Medulla oblongata (tissue), 1 donor: ENCODE data around the gene GABRG3.
"Not testable (repeated sequence)": the region's sequence is repeated elsewhere in the genome, so short reads cannot be mapped to it uniquely, and the experiment has no call there.

Experiments
- DNase-seq: peaks from one replicate; pipeline ENCODE4 v3.0.0-alpha.2; 2015; ENCODE audit errors: extremely low spot score

Gene GABRG3

GRCh38 chr15:27176785-27177406, 205.9 kb downstream of the GABRG3 start:
- DNase-seq: no peak

GRCh38 chr15:27179789-27180188, 208.8 kb downstream of the GABRG3 start:
- DNase-seq: no peak

GRCh38 chr15:27182561-27183110, 211.7 kb downstream of the GABRG3 start:
- DNase-seq: no peak

- no peak for DNase-seq
These were observed 212.2 kb downstream of the GABRG3 start for GRCh38 chr15:27183201-27183600.

GRCh38 chr15:27191515-27191914, 220.5 kb downstream of the GABRG3 start:
- DNase-seq: not testable (repeated sequence)

GRCh38 chr15:27196691-27197090, 225.7 kb downstream of the GABRG3 start:
- DNase-seq: no peak

GRCh38 chr15:27201425-27201824, 230.4 kb downstream of the GABRG3 start:
- no peak for DNase-seq

- DNase-seq: no peak
These were observed 239.2 kb downstream of the GABRG3 start for GRCh38 chr15:27210176-27210575.

- no peak for DNase-seq
These were observed 243.1 kb downstream of the GABRG3 start for GRCh38 chr15:27214032-27214431.

- no peak for DNase-seq
These were observed 244.0 kb downstream of the GABRG3 start for GRCh38 chr15:27214961-27215360.

GRCh38 chr15:27218426-27218825, 247.4 kb downstream of the GABRG3 start:
- no peak for DNase-seq

- DNase-seq: no peak
These were observed 248.7 kb downstream of the GABRG3 start for GRCh38 chr15:27219636-27220035.

- DNase-seq: no peak
These were observed 249.2 kb downstream of the GABRG3 start for GRCh38 chr15:27220199-27220598.

- no peak for DNase-seq
These were observed 251.5 kb downstream of the GABRG3 start for GRCh38 chr15:27222479-27222878.

- DNase-seq: no peak
These were observed 252.2 kb downstream of the GABRG3 start for GRCh38 chr15:27223179-27223578.

GRCh38 chr15:27231811-27232210, 260.8 kb downstream of the GABRG3 start:
- DNase-seq: no peak

GRCh38 chr15:27232876-27233275, 261.9 kb downstream of the GABRG3 start:
- no peak for DNase-seq

- no peak for DNase-seq
These were observed 263.6 kb downstream of the GABRG3 start for GRCh38 chr15:27234593-27234992.

GRCh38 chr15:27235161-27235560, 264.2 kb downstream of the GABRG3 start:
- DNase-seq: no peak

GRCh38 chr15:27235681-27236080, 264.7 kb downstream of the GABRG3 start:
- DNase-seq: no peak

GRCh38 chr15:27237319-27237939, 266.4 kb downstream of the GABRG3 start:
- no peak for DNase-seq

GRCh38 chr15:27238209-27238608, 267.2 kb downstream of the GABRG3 start:
- DNase-seq: no peak

- DNase-seq: no peak
These were observed 267.9 kb downstream of the GABRG3 start for GRCh38 chr15:27238707-27239423.
